Astrocyte (in vitro differentiated cells and primary cell): Measurements from ENCODE around the gene LCT. TPM values are rescaled to one million over a fixed set of nuclear protein-coding genes. Genes with fewer than 3 reads are reported as not detected.

Source experiments
- DNase-seq: peaks from one replicate; pipeline ENCODE4 v3.0.0-alpha.2; 2010; ENCODE audit warnings: low read depth
- FAIRE-seq: peaks from 2 replicates; lab custom pipeline; 2011; peaks lifted over from hg19 to GRCh38; lab: Jason Lieb, UNC
- H2AFZ ChIP-seq: 2 replicates; pipeline ENCODE4 v1.6.0; 2012; ENCODE audit warnings: low read depth, low read length, inconsistent platforms
- H3K27ac ChIP-seq: 2 replicates; pipeline ENCODE4 v1.5.1; 2011; ENCODE audit warnings: low read depth, low read length, inconsistent platforms
- H3K27me3 ChIP-seq: 2 replicates; pipeline ENCODE4 v1.6.0; 2011; ENCODE audit warnings: low read length, inconsistent platforms; ENCODE audit not compliant: insufficient read depth
- H3K36me3 ChIP-seq: 2 replicates; pipeline ENCODE4 v1.5.1; 2011; ENCODE audit warnings: low read length, inconsistent platforms; ENCODE audit not compliant: insufficient read depth
- H3K4me1 ChIP-seq: 2 replicates; pipeline ENCODE4 v1.5.1; 2011; ENCODE audit warnings: low read length, inconsistent platforms; ENCODE audit not compliant: insufficient read depth
- H3K4me2 ChIP-seq: 2 replicates; pipeline ENCODE4 v1.6.0; 2012; ENCODE audit warnings: low read length, inconsistent platforms
- H3K4me3 ChIP-seq: 2 replicates; pipeline ENCODE4 v1.5.1; 2011; ENCODE audit warnings: low read depth, mild to moderate bottlenecking, low read length, inconsistent platforms; ENCODE audit not compliant: insufficient read depth
- H3K79me2 ChIP-seq: 2 replicates; pipeline ENCODE4 v1.6.0; 2012; ENCODE audit warnings: mild to moderate bottlenecking, low read length, inconsistent platforms; ENCODE audit not compliant: insufficient read depth
- H3K9ac ChIP-seq: 2 replicates; pipeline ENCODE4 v1.6.0; 2012; ENCODE audit warnings: mild to moderate bottlenecking, low read length, inconsistent platforms
- H3K9me3 ChIP-seq: 2 replicates; pipeline ENCODE4 v1.5.1; 2012; ENCODE audit warnings: low read depth, mild to moderate bottlenecking, low read length, inconsistent platforms; ENCODE audit not compliant: insufficient read depth
- H4K20me1 ChIP-seq: 2 replicates; pipeline ENCODE4 v1.6.0; 2012; ENCODE audit warnings: low read length, inconsistent platforms; ENCODE audit not compliant: insufficient read depth
- H3K27ac Mint-ChIP-seq: one replicate; pipeline ENCODE4 v1.8.0; 2021; ENCODE audit warnings: mild to moderate bottlenecking, mixed read lengths; ENCODE audit not compliant: unreplicated experiment
- H3K27me3 Mint-ChIP-seq: one replicate; pipeline ENCODE4 v1.8.0; 2021; ENCODE audit warnings: low read depth, mixed read lengths; ENCODE audit not compliant: unreplicated experiment
- H3K36me3 Mint-ChIP-seq: one replicate; pipeline ENCODE4 v1.8.0; 2021; ENCODE audit warnings: low read depth, mixed read lengths; ENCODE audit not compliant: unreplicated experiment
- H3K4me1 Mint-ChIP-seq: one replicate; pipeline ENCODE4 v1.8.0; 2021; ENCODE audit warnings: low read depth, mixed read lengths; ENCODE audit not compliant: unreplicated experiment
- H3K4me3 Mint-ChIP-seq: one replicate; pipeline ENCODE4 v1.8.0; 2021; ENCODE audit warnings: mild to moderate bottlenecking, moderate library complexity, mixed read lengths; ENCODE audit not compliant: unreplicated experiment
- H3K9me3 Mint-ChIP-seq: one replicate; pipeline ENCODE4 v1.8.0; 2021; ENCODE audit warnings: mild to moderate bottlenecking, mixed read lengths; ENCODE audit not compliant: unreplicated experiment
- CTCF ChIP-seq: IDR thresholded peaks from 2 replicates; pipeline ENCODE4 v1.5.1; 2011; ENCODE audit warnings: low read depth, mild to moderate bottlenecking, inconsistent platforms, low read length, moderate library complexity; ENCODE audit not compliant: insufficient read depth
- EZH2 ChIP-seq: IDR thresholded peaks from 2 replicates; pipeline ENCODE4 v1.6.1; 2012; ENCODE audit warnings: mild to moderate bottlenecking, low read length, inconsistent platforms; ENCODE audit not compliant: insufficient read depth
- total RNA-seq: library from RNA; stranded (reverse); gene quantifications from 2 replicates; pipeline ENCODE4 v1.2.1, GENCODE V29; 2021

LCT gene
- total RNA-seq, 1 donor from 2014 or later: not detected

- Histone ChIP-seq H3K27ac (no peak overlapping the region), H4K20me1 (no peaks in the 10 kb centered on the region), H3K27me3 (no peaks in the 10 kb centered on the region), H2AFZ (no peak overlapping the region), H3K9me3 (peaks cover 10% of the 10 kb centered on the region), H3K4me1 (no peaks in the 10 kb centered on the region), H3K4me2 (no peak overlapping the region), H3K79me2 (no peaks in the 10 kb centered on the region), H3K4me3 (no peak overlapping the region), H3K36me3 (no peaks in the 10 kb centered on the region), H3K9ac (no peak overlapping the region)
- H3K36me3 Mint-ChIP-seq: no peaks in the 10 kb centered on the region
- H3K4me3 Mint-ChIP-seq: no peak overlapping the region
- H3K27ac Mint-ChIP-seq: no peak overlapping the region
- no peaks in the 10 kb centered on the region for H3K27me3 Mint-ChIP-seq
- no peak for FAIRE-seq
- no peaks in the 10 kb centered on the region for H3K4me1 Mint-ChIP-seq
- no peak for DNase-seq
- TF ChIP-seq CTCF: no peak
- no peak for TF ChIP-seq EZH2
- H3K9me3 Mint-ChIP-seq: peaks cover 7% of the 10 kb centered on the region
Measured at GRCh38 chr2:135803278-135803677, 33.7 kb downstream of the LCT start.

GRCh38 chr2:135802350-135802749 lies 34.6 kb downstream of the LCT start:
- Histone ChIP-seq H4K20me1 (no peaks in the 10 kb centered on the region), H3K4me3 (no peak overlapping the region), H3K4me2 (no peak overlapping the region), H3K9me3 (peaks cover 10% of the 10 kb centered on the region), H3K9ac (no peak overlapping the region), H3K27me3 (no peaks in the 10 kb centered on the region), H3K36me3 (no peaks in the 10 kb centered on the region), H3K4me1 (no peaks in the 10 kb centered on the region), H2AFZ (no peak overlapping the region), H3K79me2 (no peaks in the 10 kb centered on the region), H3K27ac (no peak overlapping the region)
- Mint-ChIP-seq H3K27ac (no peak overlapping the region), H3K27me3 (no peaks in the 10 kb centered on the region), H3K4me1 (no peaks in the 10 kb centered on the region), H3K36me3 (no peaks in the 10 kb centered on the region), H3K9me3 (peaks cover 5% of the 10 kb centered on the region), H3K4me3 (no peak overlapping the region)
- no peak for FAIRE-seq
- TF ChIP-seq CTCF (no peak), EZH2 (no peak)
- DNase-seq: no peak

GRCh38 chr2:135800513-135801460 lies 36.2 kb downstream of the LCT start:
- Mint-ChIP-seq H3K27ac (no peak overlapping the region), H3K4me3 (no peak overlapping the region), H3K36me3 (no peaks in the 10 kb centered on the region), H3K9me3 (peaks cover 5% of the 10 kb centered on the region), H3K27me3 (peaks cover 2% of the 10 kb centered on the region), H3K4me1 (no peaks in the 10 kb centered on the region)
- Histone ChIP-seq H3K36me3 (no peaks in the 10 kb centered on the region), H3K4me1 (no peaks in the 10 kb centered on the region), H3K9me3 (peaks cover 10% of the 10 kb centered on the region), H3K9ac (no peak overlapping the region), H4K20me1 (no peaks in the 10 kb centered on the region), H3K79me2 (no peaks in the 10 kb centered on the region), H3K27ac (no peak overlapping the region), H3K4me2 (no peak overlapping the region), H3K4me3 (no peak overlapping the region), H3K27me3 (no peaks in the 10 kb centered on the region), H2AFZ (no peak overlapping the region)
- DNase-seq: no peak
- TF ChIP-seq EZH2: no peak
- TF ChIP-seq CTCF: no peak
- no peak for FAIRE-seq
